PC-3 (cell line): ENCODE results near the gene ADAD2. TPM values are rescaled to one million over a fixed set of nuclear protein-coding genes. Genes with fewer than 3 reads are reported as not detected.

Experiments
- ATAC-seq: fragments of 200-7000 bp; cut with Tn5 transposase; 2 replicates; pipeline ENCODE4 v1.9.1; 2020; ENCODE audit warnings: mild to moderate bottlenecking, moderate library complexity
- BruUV-seq: library from RNA; stranded (reverse); fragments of 400-500 nt; replicated peaks from 2 replicates; lab custom pipeline; 2021; lab: Mats Ljungman, UMichigan
- CTCF ChIA-PET: fragments of 300-600 bp; sonication (Branson Sonifier 250); formaldehyde crosslinking; loops from one replicate; lab custom pipeline; 2022; ENCODE audit warnings: antibody characterized with exemption; lab: Charles Lee
- POLR2A ChIA-PET: fragments of 300-600 bp; sonication (Branson Sonifier 250); formaldehyde crosslinking; loops from one replicate; lab custom pipeline; 2022; ENCODE audit warnings: antibody characterized with exemption; ENCODE audit not compliant: unreplicated experiment; lab: Charles Lee
- DNase-seq: peaks from one replicate; pipeline ENCODE4 v3.0.0-alpha.2; 2015
- H2AFZ ChIP-seq: fragments of 300-600 bp; sonication (generic); 2 replicates; pipeline ENCODE4 v1.6.0; 2016; ENCODE audit warnings: antibody characterized with exemption, low read length
- H3F3A ChIP-seq: fragments of 300-600 bp; sonication (generic); one replicate; pipeline ENCODE4 v1.6.0; 2017; ENCODE audit warnings: antibody characterized with exemption, low read length, control low read depth, mild to moderate bottlenecking; ENCODE audit not compliant: unreplicated experiment
- H3K27ac ChIP-seq: fragments of 300-600 bp; sonication (generic); 2 replicates; pipeline ENCODE4 v1.5.1; 2016; ENCODE audit warnings: mild to moderate bottlenecking, low read length
- H3K27me3 ChIP-seq: fragments of 300-600 bp; sonication (generic); 2 replicates; pipeline ENCODE4 v1.6.1; 2016; ENCODE audit warnings: low read length, mixed read lengths
- H3K36me3 ChIP-seq: fragments of 300-600 bp; sonication (generic); 2 replicates; pipeline ENCODE4 v1.6.1; 2016; ENCODE audit warnings: low read depth, mixed run types, low read length, mixed read lengths
- H3K4me1 ChIP-seq: fragments of 300-600 bp; sonication (generic); 2 replicates; pipeline ENCODE4 v1.5.1; 2016; ENCODE audit warnings: low read length; ENCODE audit not compliant: insufficient read depth
- H3K4me2 ChIP-seq: fragments of 300-600 bp; sonication (generic); 2 replicates; pipeline ENCODE4 v1.6.0; 2016; ENCODE audit warnings: low read length
- H3K4me3 ChIP-seq: fragments of 300-600 bp; sonication (generic); 2 replicates; pipeline ENCODE4 v1.5.1; 2016; ENCODE audit warnings: mild to moderate bottlenecking, low read length, mixed read lengths
- H3K79me2 ChIP-seq: fragments of 300-600 bp; sonication (generic); 2 replicates; pipeline ENCODE4 v1.6.1; 2017; ENCODE audit warnings: low read length, mixed read lengths
- H3K9ac ChIP-seq: fragments of 300-600 bp; sonication (generic); 2 replicates; pipeline ENCODE4 v1.6.0; 2016; ENCODE audit warnings: mild to moderate bottlenecking, low read length
- H3K9me2 ChIP-seq: fragments of 300-600 bp; sonication (generic); replicated peaks from 2 replicates; pipeline ENCODE4 v1.6.1; 2016; ENCODE audit warnings: mixed run types, low read length, mixed read lengths
- H3K9me3 ChIP-seq: fragments of 300-600 bp; sonication (generic); 2 replicates; pipeline ENCODE4 v1.6.1; 2016; ENCODE audit warnings: low read length, mixed read lengths
- H4K20me1 ChIP-seq: fragments of 300-600 bp; sonication (generic); 2 replicates; pipeline ENCODE4 v1.6.1; 2016; ENCODE audit warnings: low read length, mixed read lengths
- EZH2 ChIP-seq: fragments of 300-600 bp; sonication (generic); IDR thresholded peaks from one replicate; pipeline ENCODE4 v1.6.1; 2017; ENCODE audit warnings: antibody characterized with exemption, mild to moderate bottlenecking, low read length; ENCODE audit not compliant: unreplicated experiment
- EZH2phosphoT487 ChIP-seq: fragments of 300-600 bp; sonication (generic); IDR thresholded peaks from 2 replicates; pipeline ENCODE4 v1.6.1; 2018; ENCODE audit warnings: mild to moderate bottlenecking, antibody characterized with exemption, low read length, borderline replicate concordance
- intact Hi-C: fragments of 100-400 bp; cut with micrococcal nuclease; formaldehyde crosslinking; loops from 2 replicates; pipeline ENCODE4 v1.9.0; 2023
- total RNA-seq: library from RNA; depleted of rRNA; stranded (reverse); fragments of >200 nt; gene quantifications from 2 replicates; pipeline ENCODE4 v1.2.3, GENCODE V29; 2014
- TF ChIP-seq, protein P1 (sequence below): fragments of 300-600 bp; sonication (generic); conservative IDR thresholded peaks from 2 replicates; pipeline ENCODE4 v1.5.1; 2017; ENCODE audit warnings: antibody characterized with exemption, low read depth, mild to moderate bottlenecking, low read length

Gene ADAD2
- total RNA-seq, 1 experiment from 2014 or later, result not detected

DNA sequence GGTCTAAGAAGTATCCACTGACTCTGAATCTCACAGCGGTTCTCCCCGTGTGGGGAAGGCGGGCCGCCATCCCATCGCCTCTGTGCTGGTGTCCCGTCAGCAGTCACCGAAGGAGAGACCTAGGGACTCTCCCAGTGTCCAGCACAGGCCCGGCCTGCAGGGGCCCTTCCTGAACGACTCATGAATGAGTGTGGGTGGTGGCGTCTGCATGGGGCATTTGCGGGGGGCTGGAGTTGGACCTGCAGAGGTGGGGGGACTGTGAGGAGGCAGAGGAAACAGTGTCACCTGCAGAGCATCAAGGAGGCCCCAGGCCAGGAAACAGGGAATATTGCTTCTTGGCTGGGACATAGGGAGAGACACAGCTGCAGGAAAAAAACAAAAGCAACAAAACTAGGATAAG lies 38.5 kb downstream of the ADAD2 start:
- ChIA-PET POLR2A (no interaction called here), CTCF (no interaction called here)
- Histone ChIP-seq H4K20me1 (no peaks in the 10 kb centered on the region), H3K27me3 (no peaks in the 10 kb centered on the region), H3K4me2 (no peak overlapping the region), H3K4me1 (peaks cover 15% of the 10 kb centered on the region), H3K27ac (no peak overlapping the region), H3K9ac (no peak overlapping the region), H3K9me3 (no peaks in the 10 kb centered on the region), H3K36me3 (no peaks in the 10 kb centered on the region), H2AFZ (no peak overlapping the region), H3K4me3 (no peak overlapping the region), H3K9me2 (no peaks in the 10 kb centered on the region), H3F3A (no peaks in the 10 kb centered on the region), H3K79me2 (no peaks in the 10 kb centered on the region)
- no peak for DNase-seq
- intact Hi-C loops, result no loop called here
- TF ChIP-seq, protein P1, sequence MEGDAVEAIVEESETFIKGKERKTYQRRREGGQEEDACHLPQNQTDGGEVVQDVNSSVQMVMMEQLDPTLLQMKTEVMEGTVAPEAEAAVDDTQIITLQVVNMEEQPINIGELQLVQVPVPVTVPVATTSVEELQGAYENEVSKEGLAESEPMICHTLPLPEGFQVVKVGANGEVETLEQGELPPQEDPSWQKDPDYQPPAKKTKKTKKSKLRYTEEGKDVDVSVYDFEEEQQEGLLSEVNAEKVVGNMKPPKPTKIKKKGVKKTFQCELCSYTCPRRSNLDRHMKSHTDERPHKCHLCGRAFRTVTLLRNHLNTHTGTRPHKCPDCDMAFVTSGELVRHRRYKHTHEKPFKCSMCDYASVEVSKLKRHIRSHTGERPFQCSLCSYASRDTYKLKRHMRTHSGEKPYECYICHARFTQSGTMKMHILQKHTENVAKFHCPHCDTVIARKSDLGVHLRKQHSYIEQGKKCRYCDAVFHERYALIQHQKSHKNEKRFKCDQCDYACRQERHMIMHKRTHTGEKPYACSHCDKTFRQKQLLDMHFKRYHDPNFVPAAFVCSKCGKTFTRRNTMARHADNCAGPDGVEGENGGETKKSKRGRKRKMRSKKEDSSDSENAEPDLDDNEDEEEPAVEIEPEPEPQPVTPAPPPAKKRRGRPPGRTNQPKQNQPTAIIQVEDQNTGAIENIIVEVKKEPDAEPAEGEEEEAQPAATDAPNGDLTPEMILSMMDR, result no peak
- TF ChIP-seq EZH2phosphoT487, result no peak
- no peak for TF ChIP-seq EZH2
- no peak for ATAC-seq
- no TSS peak for BruUV-seq

DNA sequence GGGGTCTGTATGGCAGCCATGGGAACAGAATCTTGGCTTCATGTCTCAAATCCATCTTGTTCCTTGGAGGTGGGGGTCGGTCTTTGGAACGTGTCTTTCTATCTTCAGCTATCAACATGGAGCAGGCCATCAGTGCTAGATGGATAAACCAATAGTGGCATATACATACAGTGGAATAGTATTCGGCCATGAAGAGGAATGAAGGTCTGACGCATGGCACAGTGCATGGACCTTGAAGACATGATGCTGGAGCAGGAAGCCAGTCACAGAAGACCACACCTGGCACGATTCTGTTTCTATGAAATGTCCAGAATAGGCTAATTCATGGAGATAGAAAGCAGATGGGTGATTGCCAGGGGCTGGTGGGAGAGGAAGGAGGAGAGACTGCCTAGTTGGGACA lies 41.1 kb downstream of the ADAD2 start:
- H3K27ac ChIP-seq, result no peak overlapping the region
- POLR2A ChIA-PET, result no interaction called here
- ATAC-seq (no peak), DNase-seq (no peak)
- H3K9ac ChIP-seq, result no peak overlapping the region
- H3K27me3 ChIP-seq, result no peaks in the 10 kb centered on the region
- no peak overlapping the region for H3K4me2 ChIP-seq
- H3K9me3 ChIP-seq, result no peaks in the 10 kb centered on the region
- no peak overlapping the region for H3K4me3 ChIP-seq
- TF ChIP-seq EZH2 (no peak), EZH2phosphoT487 (no peak)
- TF ChIP-seq, protein P1, result no peak
- peaks cover 15% of the 10 kb centered on the region for H3K4me1 ChIP-seq
- H3K9me2 ChIP-seq, result no peaks in the 10 kb centered on the region
- no peaks in the 10 kb centered on the region for H3K79me2 ChIP-seq
- H3F3A ChIP-seq, result no peaks in the 10 kb centered on the region
- intact Hi-C loops, result no loop called here
- CTCF ChIA-PET, result no interaction called here
- no peaks in the 10 kb centered on the region for H3K36me3 ChIP-seq
- no peaks in the 10 kb centered on the region for H4K20me1 ChIP-seq
- no peak overlapping the region for H2AFZ ChIP-seq
- BruUV-seq, result no TSS peak

DNA sequence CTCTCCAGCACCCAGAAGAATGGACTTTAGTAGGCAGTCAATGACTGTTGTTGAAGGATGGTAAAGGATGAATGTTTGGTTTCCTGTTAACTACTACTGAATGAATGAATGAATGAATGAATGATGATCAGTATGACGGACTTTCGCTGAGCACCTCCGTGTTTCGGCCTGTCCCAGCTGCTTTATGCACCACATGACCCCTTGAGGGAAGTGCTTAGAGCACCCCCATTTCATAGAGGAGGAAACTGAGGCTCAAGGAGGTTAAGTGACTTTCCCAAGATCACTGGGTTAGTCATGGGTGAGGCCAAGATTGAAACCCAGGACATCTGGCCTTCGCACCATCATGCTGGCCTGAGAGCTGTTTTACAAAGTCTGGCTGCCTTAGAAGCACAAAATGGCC lies 42.0 kb downstream of the ADAD2 start:
- Histone ChIP-seq H3K36me3 (no peaks in the 10 kb centered on the region), H3K9me3 (no peaks in the 10 kb centered on the region), H3K79me2 (no peaks in the 10 kb centered on the region), H3K4me1 (peaks cover 10% of the 10 kb centered on the region), H3F3A (no peaks in the 10 kb centered on the region), H3K9ac (no peak overlapping the region), H3K27me3 (no peaks in the 10 kb centered on the region), H2AFZ (no peak overlapping the region), H3K4me2 (no peak overlapping the region), H4K20me1 (no peaks in the 10 kb centered on the region), H3K27ac (no peak overlapping the region), H3K9me2 (no peaks in the 10 kb centered on the region), H3K4me3 (no peak overlapping the region)
- BruUV-seq, result no TSS peak
- ChIA-PET POLR2A (no interaction called here), CTCF (no interaction called here)
- DNase-seq (no peak), ATAC-seq (no peak)
- no peak for TF ChIP-seq EZH2
- no peak for TF ChIP-seq EZH2phosphoT487
- TF ChIP-seq, protein P1, result no peak
- intact Hi-C loops, result no loop called here
